Stomach (tissue), 9 donors: ENCODE measurements around the gene ZNF248. TPM values are rescaled to one million over a fixed set of nuclear protein-coding genes. Genes with fewer than 3 reads are reported as not detected.

Experiments used
- DNase-seq, 2 donors: peaks; one replicate each; pipeline versions ENCODE4 v3.0.0 to v3.0.0-alpha.2; 2013 to 2019
- H3K27ac ChIP-seq, 5 donors: fragments of 200-600 bp in 4 of 5; sonication (generic) in 4 of 5; one replicate each; pipeline ENCODE4 v1.5.1; 2013 to 2019; ENCODE audit warnings: mild to moderate bottlenecking in 1 of 5, moderate library complexity in 1 of 5
- H3K27me3 ChIP-seq, 3 donors: fragments of 200-600 bp; sonication (generic); one replicate each; pipeline ENCODE4 v1.5.1; 2017 to 2019; ENCODE audit warnings: mixed run types in 1 of 3
- H3K36me3 ChIP-seq, 4 donors: fragments of 200-600 bp; sonication (generic); 1 replicate in 3 of 4; 2 replicates in 1 of 4; pipeline ENCODE4 v1.5.1; 2016 to 2019
- H3K4me1 ChIP-seq, 4 donors: fragments of 200-600 bp; sonication (generic); one replicate each; pipeline ENCODE4 v1.5.1; 2016 to 2019
- H3K4me3 ChIP-seq, 4 donors: fragments of 200-600 bp; sonication (generic) in 3 of 4; one replicate each; pipeline ENCODE4 v1.5.1; 2016 to 2019; ENCODE audit warnings: mild to moderate bottlenecking in 1 of 4
- H3K9me3 ChIP-seq, 4 donors: fragments of 200-600 bp; sonication (generic); one replicate each; pipeline ENCODE4 v1.5.1; 2016 to 2019
- EP300 ChIP-seq: sonication (generic); formaldehyde crosslinking; IDR thresholded peaks from one replicate; pipeline ENCODE4 v1.6.1; 2017; ENCODE audit warnings: antibody characterized with exemption
- POLR2A ChIP-seq, 4 donors: fragments of 450-650 bp; IDR thresholded peaks; one replicate each; pipeline ENCODE4 v1.6.1; 2016; ENCODE audit warnings: antibody characterized with exemption in 4 of 4, control low read depth in 2 of 4, mild to moderate bottlenecking in 1 of 4, moderate library complexity in 1 of 4
- POLR2AphosphoS5 ChIP-seq, 3 donors: sonication (generic); formaldehyde crosslinking; IDR thresholded peaks; one replicate each; pipeline ENCODE4 v1.6.1; 2016; ENCODE audit warnings: antibody characterized with exemption in 3 of 3
- WGBS, 5 donors: extraction: QIAGEN DNeasy Blood & Tissue Kit in 3 of 5; methylation state at CpG; one replicate each; pipeline versions ENCODE4 v1.1.5 to v1.1.7; 2013 to 2018; 5-methylcytosine and 5-hydroxymethylcytosine counted together
- intact Hi-C: fragments of 100-400 bp; cut with DNase I; formaldehyde crosslinking; loops from one replicate; pipeline ENCODE4 v1.15.1; 2023; ENCODE audit warnings: low total_unique reads
- polyA plus RNA-seq, 3 donors: library from polyadenylated mRNA; stranded (reverse); fragments of 200-250 nt; gene quantifications; one replicate each; pipeline ENCODE4 v1.2.3, GENCODE V29; 2013
- total RNA-seq, 5 donors: library from RNA; depleted of rRNA; stranded (reverse); fragments of >200 nt; gene quantifications; one replicate each; pipeline versions ENCODE4 v1.1.0 to v1.2.3, GENCODE V29; 2014 to 2016
- TF ChIP-seq, protein P1 (sequence below), 7 experiments: fragments of 450-650 bp in 4 of 7; fragments of 200-600 bp in 3 of 7; sonication (generic) in 3 of 7; IDR thresholded peaks; one replicate each; pipeline ENCODE4 v1.5.1; 2016 to 2019; ENCODE audit warnings: antibody characterized with exemption in 7 of 7, control low read depth in 2 of 7, mild to moderate bottlenecking in 1 of 7
- donor health status: healthy with polysubstance abuse.
- donor health status: Bipolar disorder and iron deficiency.
- donor health status: healthy.

Gene ZNF248
- total and polyA plus RNA-seq, 8 donors, result 2.5 to 32.9 (median 9.9) TPM

GRCh38 chr10:37777056-37777455 lies 80.4 kb downstream of the ZNF248 start:
- Histone ChIP-seq H3K4me1 (no peaks in the 10 kb centered on the region), H3K9me3 (peaks cover 11 to 57% (median 25%) of the 10 kb centered on the region in 4 donors), H3K36me3 (no peaks in the 10 kb centered on the region), H3K27me3 (no peaks in the 10 kb centered on the region), H3K4me3 (no peak overlapping the region), H3K27ac (no peak overlapping the region)
- intact Hi-C loops, result no loop called here
- WGBS, 5 donors, result 87 to 91% (median 90%) methylated on average over 6 of the region's 6 CpGs
- DNase-seq, result no peak
- TF ChIP-seq POLR2A (IDR thresholded peaks at IDR 0.05) (no peak), EP300 (no peak), POLR2AphosphoS5 (IDR thresholded peaks at IDR 0.05) (no peak)
- TF ChIP-seq, protein P1, sequence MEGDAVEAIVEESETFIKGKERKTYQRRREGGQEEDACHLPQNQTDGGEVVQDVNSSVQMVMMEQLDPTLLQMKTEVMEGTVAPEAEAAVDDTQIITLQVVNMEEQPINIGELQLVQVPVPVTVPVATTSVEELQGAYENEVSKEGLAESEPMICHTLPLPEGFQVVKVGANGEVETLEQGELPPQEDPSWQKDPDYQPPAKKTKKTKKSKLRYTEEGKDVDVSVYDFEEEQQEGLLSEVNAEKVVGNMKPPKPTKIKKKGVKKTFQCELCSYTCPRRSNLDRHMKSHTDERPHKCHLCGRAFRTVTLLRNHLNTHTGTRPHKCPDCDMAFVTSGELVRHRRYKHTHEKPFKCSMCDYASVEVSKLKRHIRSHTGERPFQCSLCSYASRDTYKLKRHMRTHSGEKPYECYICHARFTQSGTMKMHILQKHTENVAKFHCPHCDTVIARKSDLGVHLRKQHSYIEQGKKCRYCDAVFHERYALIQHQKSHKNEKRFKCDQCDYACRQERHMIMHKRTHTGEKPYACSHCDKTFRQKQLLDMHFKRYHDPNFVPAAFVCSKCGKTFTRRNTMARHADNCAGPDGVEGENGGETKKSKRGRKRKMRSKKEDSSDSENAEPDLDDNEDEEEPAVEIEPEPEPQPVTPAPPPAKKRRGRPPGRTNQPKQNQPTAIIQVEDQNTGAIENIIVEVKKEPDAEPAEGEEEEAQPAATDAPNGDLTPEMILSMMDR (IDR thresholded peaks at IDR 0.05), result no peak

DNA sequence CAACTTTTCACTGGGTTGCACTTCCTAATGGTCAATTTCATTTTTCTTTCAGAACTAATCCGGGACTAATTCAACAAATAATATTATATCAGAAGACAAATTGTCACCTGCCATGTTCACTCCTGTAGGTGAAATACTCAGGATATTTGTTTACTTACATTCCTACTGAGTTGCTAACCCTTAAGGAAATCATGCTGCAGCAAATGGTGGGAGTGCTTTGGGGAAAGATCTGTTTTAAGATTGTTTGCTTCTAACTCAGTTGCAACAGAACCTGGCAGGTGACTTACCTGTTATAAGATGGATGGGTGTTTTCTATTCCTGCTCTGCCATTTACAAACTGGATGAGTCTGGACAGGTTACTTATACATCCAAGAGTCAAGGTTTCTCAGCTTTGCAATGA lies 81.8 kb downstream of the ZNF248 start:
- H3K36me3 ChIP-seq, result no peaks in the 10 kb centered on the region
- no peak overlapping the region for H3K27ac ChIP-seq
- no peak for DNase-seq
- no peaks in the 10 kb centered on the region for H3K27me3 ChIP-seq
- H3K4me1 ChIP-seq, result no peaks in the 10 kb centered on the region
- 84 to 100% (median 88%) methylated on average over 1 of the region's 1 CpG for WGBS, 5 donors
- intact Hi-C loops, result no loop called here
- H3K4me3 ChIP-seq, result no peak overlapping the region
- H3K9me3 ChIP-seq, result peaks cover 3 to 52% (median 13%) of the 10 kb centered on the region in 4 donors
- TF ChIP-seq, protein P1 (IDR thresholded peaks at IDR 0.05), result no peak
- TF ChIP-seq POLR2A (IDR thresholded peaks at IDR 0.05), result no peak
- TF ChIP-seq EP300, result no peak
- no peak for TF ChIP-seq POLR2AphosphoS5 (IDR thresholded peaks at IDR 0.05)

- no peak for DNase-seq
- TF ChIP-seq, protein P1 (IDR thresholded peaks at IDR 0.05), result no peak
- TF ChIP-seq POLR2A (IDR thresholded peaks at IDR 0.05), result no peak
- H3K27me3 ChIP-seq, result no peaks in the 10 kb centered on the region
- no peaks in the 10 kb centered on the region for H3K36me3 ChIP-seq
- peaks cover 0 to 48% (median 8%) of the 10 kb centered on the region in 4 donors for H3K9me3 ChIP-seq
- H3K4me1 ChIP-seq, result no peaks in the 10 kb centered on the region
- intact Hi-C loops, result no loop called here
- H3K27ac ChIP-seq, result no peak overlapping the region
- WGBS, 5 donors, result 62 to 73% (median 70%) methylated on average over 5 of the region's 5 CpGs
- H3K4me3 ChIP-seq, result no peak overlapping the region
Observed at GRCh38 chr10:37774351-37774750, 83.1 kb downstream of the ZNF248 start.

- TF ChIP-seq EP300 (no peak), POLR2AphosphoS5 (IDR thresholded peaks at IDR 0.05) (no peak), POLR2A (IDR thresholded peaks at IDR 0.05) (no peak)
- TF ChIP-seq, protein P1 (IDR thresholded peaks at IDR 0.05), result no peak
- Histone ChIP-seq H3K27ac (no peak overlapping the region), H3K4me1 (no peaks in the 10 kb centered on the region), H3K4me3 (no peak overlapping the region), H3K9me3 (peaks cover 10 to 84% (median 49%) of the 10 kb centered on the region in 4 donors), H3K36me3 (peaks cover 0 to 13% (median 2%) of the 10 kb centered on the region in 4 donors), H3K27me3 (no peaks in the 10 kb centered on the region)
- intact Hi-C loops, result no loop called here
- DNase-seq, result no peak
- WGBS, 5 donors, result 73 to 86% (median 78%) methylated on average over 1 of the region's 1 CpG
Observed at GRCh38 chr10:37765216-37765615, 92.2 kb downstream of the ZNF248 start.
